Gastrocnemius medialis (tissue), 4 donors: Measurements from ENCODE around the gene CD209. TPM values are rescaled to one million over a fixed set of nuclear protein-coding genes. Genes with fewer than 3 reads are reported as not detected.
"Not testable (repeated sequence)": the region's sequence is repeated elsewhere in the genome, so short reads cannot be mapped to it uniquely, and the experiment has no call there.

Source experiments
- ATAC-seq, 2 donors: fragments of 150-250 bp; one replicate each; pipeline ENCODE4 v1.9.1; 2016
- DNase-seq, 2 donors: peaks; one replicate each; pipeline ENCODE4 v3.0.0-alpha.2; 2019
- H3K27ac ChIP-seq, 4 donors: fragments of 200-600 bp; sonication (generic); 1 replicate in 1 of 4; 2 replicates in 3 of 4; pipeline ENCODE4 v1.5.1; 2016 to 2018; ENCODE audit warnings: mild to moderate bottlenecking in 2 of 4, moderate library complexity in 1 of 4
- H3K27me3 ChIP-seq, 3 donors: fragments of 200-600 bp; sonication (generic) in 2 of 3; 1 replicate in 1 of 3; 2 replicates in 2 of 3; pipeline versions ENCODE4 v1.5.1 to v1.6.0; 2016 to 2019; ENCODE audit warnings: mild to moderate bottlenecking in 1 of 3, moderate library complexity in 1 of 3
- H3K36me3 ChIP-seq, 2 donors: fragments of 200-600 bp; sonication (generic) in 1 of 2; one replicate each; pipeline ENCODE4 v1.5.1; 2017 to 2018
- H3K4me1 ChIP-seq, 2 donors: fragments of 200-600 bp; sonication (generic) in 1 of 2; one replicate each; pipeline ENCODE4 v1.5.1; 2016 to 2017; ENCODE audit warnings: mild to moderate bottlenecking in 2 of 2
- H3K4me3 ChIP-seq, 4 donors: fragments of 200-600 bp; sonication (generic) in 3 of 4; 1 replicate in 1 of 4; 2 replicates in 3 of 4; pipeline ENCODE4 v1.5.1; 2016 to 2019; ENCODE audit warnings: mild to moderate bottlenecking in 2 of 4
- H3K9me3 ChIP-seq, 3 donors: fragments of 200-600 bp; sonication (generic) in 2 of 3; 1 replicate in 1 of 3; 2 replicates in 2 of 3; pipeline ENCODE4 v1.5.1; 2016 to 2019
- CTCF ChIP-seq, 5 experiments: fragments of 450-650 bp in 3 of 5; fragments of 200-600 bp in 2 of 5; sonication (generic) in 2 of 5; IDR thresholded peaks in 4 of 5; conservative IDR thresholded peaks in 1 of 5; 1 replicate in 4 of 5; 2 replicates in 1 of 5; pipeline ENCODE4 v1.5.1; 2016 to 2019; ENCODE audit warnings: antibody characterized with exemption in 5 of 5, mild to moderate bottlenecking in 3 of 5, moderate library complexity in 3 of 5
- POLR2A ChIP-seq, 2 donors: fragments of 450-650 bp; IDR thresholded peaks; one replicate each; pipeline ENCODE4 v1.6.1; 2017; ENCODE audit warnings: antibody characterized with exemption in 2 of 2, mild to moderate bottlenecking in 2 of 2, moderate library complexity in 2 of 2
- in situ Hi-C, 4 donors: fragments of 200-750 bp; cut with MboI; loops; one replicate each; pipeline versions ENCODE4 v1.15.0 to v1.8.0; 2017; ENCODE audit warnings: low sequenced_read_pairs in 4 of 4
- intact Hi-C: fragments of 100-400 bp; cut with DNase I; formaldehyde crosslinking; loops from one replicate; pipeline ENCODE4 v1.15.1; 2023; ENCODE audit warnings: low total_unique reads
- total RNA-seq, 4 donors: library from RNA; depleted of rRNA; stranded (reverse); fragments of >200 nt; gene quantifications; one replicate each; pipeline versions ENCODE4 v1.1.0 to v1.2.3, GENCODE V29; 2016

Gene CD209
- total RNA-seq, result 1 to 10 TPM in 3 of 4 donors, under 1 TPM in 1; 0.56 to 1.3 (median 1.0) TPM

DNA sequence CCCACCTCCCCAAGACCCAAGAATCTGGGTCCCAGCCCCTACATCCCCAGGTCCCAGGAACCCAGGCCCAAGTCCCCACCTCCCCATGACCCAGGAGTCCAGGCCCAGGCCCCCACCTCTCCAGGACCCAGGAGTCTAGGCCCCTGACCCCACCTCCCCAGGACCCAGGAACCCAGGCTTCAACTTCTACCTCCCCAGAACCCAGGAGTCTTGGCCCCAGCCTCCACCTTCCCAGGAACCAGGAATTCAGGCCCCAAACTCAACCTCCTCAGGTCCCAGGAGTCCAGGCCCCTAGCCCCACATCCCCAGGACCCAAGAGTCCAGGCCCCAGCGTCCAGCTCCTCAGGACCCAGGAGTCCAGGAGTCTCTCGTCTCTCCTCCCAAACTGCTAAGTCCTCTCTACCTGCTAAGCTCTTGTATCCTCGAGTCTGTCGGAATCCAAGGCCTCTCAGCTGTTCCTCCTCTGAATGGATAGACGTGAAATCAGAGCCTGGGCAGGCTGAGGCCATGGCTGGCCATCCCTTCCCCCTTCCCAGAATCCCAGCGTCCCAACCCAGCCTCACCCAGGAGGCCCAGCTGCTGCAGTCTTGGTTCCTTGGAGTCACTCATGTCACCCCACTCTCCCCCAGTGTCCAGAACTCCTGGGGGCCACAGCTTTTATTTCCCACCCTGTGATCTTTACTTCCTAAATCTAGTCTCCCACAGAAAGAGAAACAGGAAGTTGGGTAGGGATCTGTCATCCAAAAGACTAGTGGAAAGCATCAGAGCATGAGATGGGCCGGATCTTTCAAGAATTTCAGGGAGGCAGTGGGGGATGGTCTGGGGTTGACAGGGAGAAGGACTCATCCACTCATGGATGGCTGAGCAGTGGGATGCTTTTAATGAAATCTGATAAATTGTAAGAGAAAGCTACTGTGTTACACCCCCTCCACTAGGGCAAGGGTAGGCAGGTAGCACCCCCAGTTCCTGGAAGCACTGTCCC lies at the start of gene CD209:
Gene CD209 (minus strand): TSS at position 632 of the 982 bp plus-strand sequence. CDS start 23 bp downstream, at position 609.
- no peak within 1 kb of the TSS for H3K27ac ChIP-seq
- ATAC-seq (no peak), DNase-seq (no peak)
- H3K9me3 ChIP-seq, result no peaks in the 10 kb centered on the region
- H3K27me3 ChIP-seq, result peaks cover 0 to 4% (median 4%) of the 10 kb centered on the region in 3 donors
- intact Hi-C loops, result no loop called here
- in situ Hi-C loops, result no loop called here
- no peak within 1 kb of the TSS for H3K4me3 ChIP-seq
- H3K36me3 ChIP-seq, result no peaks in the 10 kb centered on the region
- no peak for TF ChIP-seq POLR2A (IDR thresholded peaks at IDR 0.05)
- no peak for TF ChIP-seq CTCF (IDR thresholded peaks at IDR 0.05 in 4 of 5, conservative IDR thresholded peaks at IDR 0.05 in 1 of 5)
- H3K4me1 ChIP-seq, result no peaks in the 10 kb centered on the region

GRCh38 chr19:7795555-7796161 lies 48.3 kb upstream of the CD209 start:
- Histone ChIP-seq H3K4me1 (no peaks in the 10 kb centered on the region), H3K4me3 (no peak overlapping the region), H3K27me3 (peaks cover 5 to 29% (median 18%) of the 10 kb centered on the region in 3 donors), H3K27ac (no peak overlapping the region), H3K9me3 (no peaks in the 10 kb centered on the region), H3K36me3 (no peaks in the 10 kb centered on the region)
- TF ChIP-seq CTCF (IDR thresholded peaks at IDR 0.05 in 4 of 5, conservative IDR thresholded peaks at IDR 0.05 in 1 of 5) (no peak), POLR2A (IDR thresholded peaks at IDR 0.05) (no peak)
- DNase-seq (no peak), ATAC-seq (no peak)
- in situ Hi-C loops (loop anchor here in 3 of 4 donors (5.0 to 10.0 kb wide), 3 partner anchors 223 to 231 kb away; no protein-coding TSS in a partner anchor), intact Hi-C loops (no loop called here)

DNA sequence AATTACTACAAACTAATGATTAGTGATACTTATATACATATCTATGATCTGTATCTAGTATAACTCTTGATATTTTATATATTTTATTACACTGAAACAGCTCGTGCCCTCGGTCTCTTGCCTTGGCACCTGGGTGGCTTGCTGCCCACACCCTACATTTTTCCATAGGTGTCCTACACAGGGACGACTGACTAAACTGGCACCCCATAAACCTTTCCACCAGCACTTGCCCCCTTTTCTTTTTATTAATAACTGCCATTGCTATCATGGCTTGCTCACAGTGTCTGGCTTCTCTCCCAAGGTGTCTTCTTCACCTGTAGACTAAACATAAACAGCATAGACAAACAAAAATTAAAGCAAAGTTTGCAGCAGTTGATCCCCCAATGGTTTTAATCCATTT lies 46.2 kb upstream of the CD209 start:
- in situ Hi-C loops, result loop anchor here in 1 of 4 donors (10.0 kb wide), 1 partner anchor 229 kb away; no protein-coding TSS in a partner anchor
- H3K4me3 ChIP-seq, result no peak overlapping the region

DNA sequence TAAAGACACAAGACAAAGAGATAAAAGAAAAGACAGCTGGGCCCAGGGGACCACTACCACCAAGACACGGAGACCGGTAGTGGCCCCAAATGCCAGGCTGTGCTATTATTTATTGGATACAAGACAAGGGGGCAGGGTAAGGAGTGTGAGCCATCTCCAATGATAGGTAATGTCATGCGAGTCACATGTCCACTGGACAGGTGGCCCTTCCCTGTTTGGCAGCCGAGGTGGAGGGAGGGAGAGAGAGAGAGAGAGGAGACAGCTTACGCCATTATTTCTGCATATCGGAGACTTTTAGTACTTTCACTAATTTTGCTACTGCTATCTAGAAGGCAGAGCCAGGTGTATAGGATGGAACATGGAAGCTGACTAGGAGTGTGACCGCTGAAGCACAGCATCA lies 45.4 kb upstream of the CD209 start:
- intact Hi-C loops, ATAC-seq, H3K4me3 ChIP-seq, H3K4me1 ChIP-seq, H3K27ac ChIP-seq, H3K36me3 ChIP-seq, DNase-seq, H3K9me3 ChIP-seq: not testable (repeated sequence)
- peaks cover 22 to 35% (median 23%) of the 10 kb centered on the region in 3 donors for H3K27me3 ChIP-seq
- in situ Hi-C loops, result loop anchor here in 1 of 4 donors (10.0 kb wide), 1 partner anchor 228 kb away; no protein-coding TSS in a partner anchor

More for the DNA sequence above, 46.2 kb upstream of the CD209 start:
- ATAC-seq (no peak), DNase-seq (no peak)
- Histone ChIP-seq H3K27ac (no peak overlapping the region), H3K27me3 (peaks cover 18 to 37% (median 19%) of the 10 kb centered on the region in 3 donors), H3K9me3 (no peaks in the 10 kb centered on the region), H3K4me1 (no peaks in the 10 kb centered on the region), H3K36me3 (no peaks in the 10 kb centered on the region)
- intact Hi-C loops, result no loop called here
- no peak for TF ChIP-seq CTCF (IDR thresholded peaks at IDR 0.05 in 4 of 5, conservative IDR thresholded peaks at IDR 0.05 in 1 of 5)
- TF ChIP-seq POLR2A (IDR thresholded peaks at IDR 0.05), result no peak

GRCh38 chr19:7792281-7792680 lies 44.9 kb upstream of the CD209 start:
- no peaks in the 10 kb centered on the region for H3K36me3 ChIP-seq
- in situ Hi-C loops (loop anchor here in 1 of 4 donors (10.0 kb wide), 1 partner anchor 227 kb away; no protein-coding TSS in a partner anchor), intact Hi-C loops (no loop called here)
- no peaks in the 10 kb centered on the region for H3K4me1 ChIP-seq
- H3K27me3 ChIP-seq, result peaks cover 23 to 36% (median 25%) of the 10 kb centered on the region in 3 donors
- no peaks in the 10 kb centered on the region for H3K9me3 ChIP-seq
- DNase-seq (no peak), ATAC-seq (no peak)
- TF ChIP-seq CTCF (IDR thresholded peaks at IDR 0.05 in 4 of 5, conservative IDR thresholded peaks at IDR 0.05 in 1 of 5) (no peak), POLR2A (IDR thresholded peaks at IDR 0.05) (no peak)
- no peak overlapping the region for H3K27ac ChIP-seq
- no peak overlapping the region for H3K4me3 ChIP-seq
